NCI-H69 (cell line): Measurements from ENCODE around the gene ARMH2.
"Not testable (repeated sequence)": the region's sequence is repeated elsewhere in the genome, so short reads cannot be mapped to it uniquely, and the experiment has no call there.

Experiments used
- DNase-seq: peaks from one replicate; lab custom pipeline; 2025; lab: John Stamatoyannopoulos, UW

The ARMH2 gene

DNA sequence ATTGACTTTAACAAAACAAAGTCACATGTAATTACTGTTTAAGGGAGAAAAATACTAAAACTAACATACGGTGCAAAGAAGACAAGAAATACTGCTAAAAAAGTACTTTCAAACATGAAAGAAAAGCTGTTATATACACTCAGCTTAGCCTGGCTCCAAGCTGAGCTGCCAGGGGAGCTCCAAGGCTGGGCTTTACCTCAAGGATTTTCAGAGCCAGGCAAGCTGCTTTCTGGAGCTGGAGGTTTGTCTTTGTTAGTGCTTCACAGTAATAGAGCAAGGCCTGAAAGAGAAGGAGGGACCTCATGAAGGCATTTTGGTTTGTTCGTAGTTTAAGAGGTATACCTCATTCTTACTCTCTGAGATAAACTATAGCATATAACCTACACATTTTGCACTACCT, 19.6 kb upstream of the ARMH2 start:
- no peak for DNase-seq

GRCh38 chr6:24809728-24810127, 11.0 kb upstream of the ARMH2 start:
- no peak for DNase-seq

DNA sequence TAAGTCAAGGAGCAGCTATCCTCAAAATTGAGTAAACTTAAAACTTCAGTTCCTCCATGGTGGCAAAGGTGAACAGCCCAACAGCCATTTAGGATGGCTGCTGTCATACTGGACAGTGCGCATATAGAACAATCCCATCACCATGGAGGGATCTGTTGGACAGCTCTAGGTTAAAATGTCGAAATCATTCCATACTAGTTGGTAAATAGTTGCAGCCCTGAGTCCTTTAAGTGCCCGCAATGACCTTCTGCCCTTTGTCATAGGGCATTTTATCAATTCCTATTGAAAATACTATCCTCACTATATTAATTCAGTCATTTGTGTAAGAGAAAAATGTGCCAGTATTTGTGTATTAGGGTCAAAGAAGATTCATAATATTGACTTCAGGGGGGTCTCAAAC, 8.9 kb upstream of the ARMH2 start:
- no peak for DNase-seq

- DNase-seq: no peak
Measured at GRCh38 chr6:24802271-24803059, 3.7 kb upstream of the ARMH2 start.

GRCh38 chr6:24799541-24799915, 811 bp upstream of the ARMH2 start:
- no peak for DNase-seq

- DNase-seq: no peak
Measured at GRCh38 chr6:24797596-24798216, 1.0 kb downstream of the ARMH2 start.

- DNase-seq: no peak
Measured at GRCh38 chr6:24796616-24797290, 2.0 kb downstream of the ARMH2 start.

- no peak for DNase-seq
Measured at GRCh38 chr6:24795106-24795505, 3.6 kb downstream of the ARMH2 start.

GRCh38 chr6:24788031-24788665, 10.6 kb downstream of the ARMH2 start:
- no peak for DNase-seq

DNA sequence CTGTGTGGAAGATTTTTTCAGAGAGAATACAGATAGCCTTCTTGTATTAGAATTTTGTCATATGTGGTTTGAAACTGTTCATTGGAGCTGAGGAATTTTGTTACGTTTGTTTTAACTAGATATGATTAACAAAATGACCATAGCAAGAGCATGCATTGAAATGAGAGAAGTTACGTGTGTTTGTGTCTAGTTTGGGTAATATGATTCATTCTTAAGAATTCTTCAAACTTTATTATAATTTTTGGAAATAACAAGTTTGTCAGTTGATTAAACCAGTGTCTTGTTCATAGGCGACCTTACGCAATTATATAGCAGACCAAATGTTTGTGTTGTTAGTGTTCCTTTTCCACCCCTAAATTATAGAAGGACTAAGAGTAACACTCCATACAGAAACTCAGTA, 18.5 kb downstream of the ARMH2 start:
- no peak for DNase-seq

DNA sequence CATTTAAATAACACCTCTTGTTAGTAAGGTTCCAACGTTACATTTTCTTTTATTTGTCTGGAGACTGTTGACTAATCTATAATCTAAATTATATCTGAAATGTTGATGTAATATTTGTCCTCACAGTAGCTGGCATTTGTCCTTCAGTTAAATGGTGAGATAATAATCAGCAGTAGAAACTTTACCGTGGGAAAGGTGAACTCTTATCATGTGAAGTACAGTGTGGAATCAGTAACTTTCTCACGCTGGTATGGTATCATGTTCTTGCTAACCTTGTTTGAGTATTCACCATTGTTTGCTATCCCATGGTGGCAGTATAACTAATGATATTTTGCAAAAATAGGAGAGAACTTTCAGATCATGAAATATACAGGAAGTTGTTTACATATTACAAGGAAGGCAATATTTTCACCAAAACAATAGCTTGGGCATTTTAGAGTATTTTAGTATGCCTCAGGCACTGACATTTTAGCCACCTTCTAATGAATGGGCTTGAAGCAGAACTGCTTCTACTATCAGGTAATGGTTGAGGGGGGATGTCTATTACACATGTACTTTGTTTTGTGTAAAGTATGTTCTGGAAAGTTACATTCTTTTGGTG, 19.2 kb downstream of the ARMH2 start:
- DNase-seq: no peak

GRCh38 chr6:24778878-24779277, 19.8 kb downstream of the ARMH2 start:
- DNase-seq: no peak

GRCh38 chr6:24778121-24778520, 20.6 kb downstream of the ARMH2 start:
- DNase-seq: peak; percentile 50

DNA sequence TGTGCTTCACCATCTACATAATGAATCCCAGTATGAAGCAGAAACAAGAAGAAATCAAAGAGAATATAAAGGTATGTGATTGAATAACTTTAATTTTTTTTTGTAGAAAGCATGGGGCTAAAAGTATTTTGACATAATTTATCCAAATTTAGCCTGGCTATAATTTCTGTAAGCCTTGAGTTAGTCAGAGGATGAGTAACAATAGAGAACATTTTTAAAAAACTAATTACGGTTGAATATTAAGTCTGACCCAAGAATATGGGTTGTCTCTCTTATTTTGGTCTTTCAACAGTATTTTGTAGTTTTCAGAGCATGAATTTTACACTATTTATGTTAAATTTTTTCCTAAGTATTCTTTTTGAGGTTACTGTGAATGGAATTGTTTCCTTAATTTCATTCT, 21.5 kb downstream of the ARMH2 start:
- DNase-seq: no peak

- DNase-seq: peak; percentile 68
Measured at GRCh38 chr6:24775520-24776058, 23.1 kb downstream of the ARMH2 start.

DNA sequence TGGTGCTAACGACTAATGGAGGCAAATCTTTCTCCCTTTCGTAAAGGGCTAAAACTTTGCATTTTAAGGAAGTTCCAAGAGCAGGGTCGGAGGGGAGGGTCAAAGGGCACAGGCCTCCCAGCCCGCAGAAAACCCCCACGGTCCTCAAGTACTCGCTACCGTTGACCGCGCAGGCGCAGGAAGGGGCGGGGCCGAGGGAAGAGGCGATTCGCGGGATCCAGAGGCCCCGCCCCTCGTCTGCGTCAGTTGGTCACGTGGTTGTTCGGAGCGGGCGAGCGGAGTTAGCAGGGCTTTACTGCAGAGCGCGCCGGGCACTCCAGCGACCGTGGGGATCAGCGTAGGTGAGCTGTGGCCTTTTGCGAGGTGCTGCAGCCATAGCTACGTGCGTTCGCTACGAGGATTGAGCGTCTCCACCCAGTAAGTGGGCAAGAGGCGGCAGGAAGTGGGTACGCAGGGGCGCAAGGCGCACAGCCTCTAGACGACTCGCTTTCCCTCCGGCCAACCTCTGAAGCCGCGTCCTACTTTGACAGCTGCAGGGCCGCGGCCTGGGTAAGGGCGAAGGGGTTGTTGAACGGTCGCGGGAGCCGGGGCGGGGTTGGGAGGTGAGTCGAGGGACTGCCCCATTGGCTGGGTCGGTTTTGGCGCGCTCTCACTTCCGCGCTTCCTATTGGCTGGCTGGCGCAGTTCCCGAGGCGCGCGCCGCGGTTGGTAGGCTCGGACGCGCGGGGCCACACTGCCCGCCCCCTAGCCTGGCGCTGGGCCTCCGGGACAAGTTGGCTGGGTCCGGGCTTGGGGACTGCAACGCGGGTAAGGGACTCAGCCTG, 23.8 kb downstream of the ARMH2 start, which contains the start of gene GMNN:
Gene GMNN (plus strand): TSS at position 242 of the 824 bp plus-strand sequence. CDS start 2,310 bp downstream, outside the sequence.
- DNase-seq: peak; percentile 99

GRCh38 chr6:24768361-24768760, 30.4 kb downstream of the ARMH2 start:
- DNase-seq: no peak

- peak; percentile 61 for DNase-seq
Measured at GRCh38 chr6:24766680-24767462, 31.8 kb downstream of the ARMH2 start.

DNA sequence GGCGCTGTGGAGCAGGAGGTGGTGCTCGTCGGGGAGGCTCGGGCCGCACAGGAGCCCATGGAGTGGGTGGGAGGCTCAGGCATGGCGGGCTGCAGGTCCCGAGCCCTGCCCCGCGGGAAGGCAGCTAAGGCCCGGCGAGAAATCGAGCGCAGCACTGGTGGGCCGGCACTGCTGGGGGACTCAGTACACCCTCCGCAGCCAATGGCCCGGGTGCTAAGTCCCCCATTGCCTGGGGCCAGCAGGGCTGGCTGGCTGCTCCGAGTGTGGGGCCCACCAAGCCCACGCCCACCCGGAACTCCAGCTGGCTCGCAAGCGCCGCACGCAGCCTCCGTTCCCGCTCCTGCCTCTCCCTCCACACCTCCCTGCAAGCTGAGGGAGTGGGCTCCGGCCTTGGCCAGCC, 32.7 kb downstream of the ARMH2 start:
- not testable (repeated sequence) for DNase-seq
